22Rv1 (cell line): Measurements from ENCODE around the gene IQGAP2.

Source experiments
- CTCF ChIP-seq: fragments of 450-650 bp; IDR thresholded peaks from 2 replicates; pipeline ENCODE4 v1.5.1; 2017; ENCODE audit warnings: mild to moderate bottlenecking
- ZFX ChIP-seq: fragments of 450-650 bp; IDR thresholded peaks from 2 replicates; pipeline ENCODE4 v1.6.1; 2017; ENCODE audit warnings: antibody characterized with exemption, borderline replicate concordance

DNA sequence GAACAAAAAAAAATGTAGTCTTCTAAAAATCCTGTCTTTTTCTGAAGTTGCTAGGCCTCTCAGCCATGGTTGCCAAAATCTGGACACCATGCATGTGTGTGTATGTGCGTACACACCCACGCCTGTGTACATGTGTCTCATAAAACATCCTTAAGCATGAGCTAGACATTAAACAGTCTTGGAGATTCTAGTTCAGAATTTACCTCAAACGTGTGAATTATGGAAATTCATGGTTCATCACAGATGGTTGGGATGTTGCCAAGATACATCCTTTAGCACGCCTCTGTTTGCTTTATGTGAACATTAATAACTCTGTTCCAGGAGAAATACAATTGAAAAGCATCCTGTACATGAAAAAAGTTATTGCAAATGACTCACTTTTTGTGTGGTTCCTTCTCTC, 167.1 kb downstream of the IQGAP2 start:
- TF ChIP-seq CTCF (no peak), ZFX (no peak)
